Left lobe of liver (tissue), 2 donors: Measurements from ENCODE around the gene CMTM8. TPM values are rescaled to one million over a fixed set of nuclear protein-coding genes. Genes with fewer than 3 reads are reported as not detected.
"Not testable (repeated sequence)": the region's sequence is repeated elsewhere in the genome, so short reads cannot be mapped to it uniquely, and the experiment has no call there.

Experiments
- ATAC-seq: fragments of 200-7000 bp; cut with Tn5 transposase; one replicate; pipeline ENCODE4 v1.9.1; 2020; ENCODE audit warnings: mild to moderate bottlenecking, moderate library complexity
- DNase-seq: peaks from one replicate; pipeline ENCODE4 v3.0.0-alpha.2; 2020; ENCODE audit warnings: low spot score
- total RNA-seq: library from RNA; stranded (reverse); gene quantifications from one replicate; pipeline ENCODE4 v1.2.1, GENCODE V29; 2021
- donor health status: DM: no; HTN: no; CAD: no; lungs with moderate emphysema.
- donor health status: DM: no; HTN: yes; CAD: no.

CMTM8 gene
- 17.1 TPM for total RNA-seq

- peak; percentile 81 for ATAC-seq
These were observed at the start of gene CMTM8 for GRCh38 chr3:32238453-32239306. Gene CMTM8 (plus strand): TSS chr3:32238680. CDS start chr3:32238973, 293 bp downstream.

GRCh38 chr3:32189693-32190092, 48.8 kb upstream of the CMTM8 start:
- DNase-seq: no peak
- no peak for ATAC-seq

More at GRCh38 chr3:32238453-32239306, at the start of gene CMTM8:
- DNase-seq: peak; percentile 83

GRCh38 chr3:32190556-32190955, 47.9 kb upstream of the CMTM8 start:
- DNase-seq, ATAC-seq: not testable (repeated sequence)

- ATAC-seq: no peak
These were observed 45.4 kb upstream of the CMTM8 start for GRCh38 chr3:32193101-32193500.

GRCh38 chr3:32194653-32195052, 43.8 kb upstream of the CMTM8 start:
- no peak for DNase-seq
- ATAC-seq: no peak

More at GRCh38 chr3:32193101-32193500, 45.4 kb upstream of the CMTM8 start:
- no peak for DNase-seq

- ATAC-seq (no peak), DNase-seq (no peak)
These were observed 42.4 kb upstream of the CMTM8 start for GRCh38 chr3:32195995-32196540.

GRCh38 chr3:32197991-32198390, 40.5 kb upstream of the CMTM8 start:
- DNase-seq: no peak
- no peak for ATAC-seq

- no peak for DNase-seq
- no peak for ATAC-seq
These were observed 39.8 kb upstream of the CMTM8 start for GRCh38 chr3:32198714-32199113.

GRCh38 chr3:32200490-32200889, 38.0 kb upstream of the CMTM8 start:
- ATAC-seq (no peak), DNase-seq (no peak)

- ATAC-seq: peak; percentile 29
- no peak for DNase-seq
These were observed 37.3 kb upstream of the CMTM8 start for GRCh38 chr3:32200992-32201758.

GRCh38 chr3:32202496-32202895, 36.0 kb upstream of the CMTM8 start:
- DNase-seq (no peak), ATAC-seq (peak; percentile 48)

- DNase-seq: no peak
- ATAC-seq: no peak
These were observed 34.6 kb upstream of the CMTM8 start for GRCh38 chr3:32203854-32204253.

- DNase-seq (no peak), ATAC-seq (no peak)
These were observed 30.0 kb upstream of the CMTM8 start for GRCh38 chr3:32208447-32208846.

- DNase-seq (no peak), ATAC-seq (peak; percentile 7)
These were observed 23.3 kb upstream of the CMTM8 start for GRCh38 chr3:32215185-32215584.

- DNase-seq: peak; percentile 90
- ATAC-seq: peak; percentile 90
These were observed 22.2 kb upstream of the CMTM8 start for GRCh38 chr3:32216172-32216783.

GRCh38 chr3:32217339-32217738, 21.1 kb upstream of the CMTM8 start:
- peak; percentile 91 for DNase-seq
- ATAC-seq: peak; percentile 78

GRCh38 chr3:32219537-32219936, 18.9 kb upstream of the CMTM8 start:
- ATAC-seq (no peak), DNase-seq (no peak)

- DNase-seq (no peak), ATAC-seq (no peak)
These were observed 18.5 kb upstream of the CMTM8 start for GRCh38 chr3:32220006-32220405.

- ATAC-seq: no peak
These were observed 15.5 kb upstream of the CMTM8 start for GRCh38 chr3:32222950-32223349.

GRCh38 chr3:32224016-32224516, 14.4 kb upstream of the CMTM8 start:
- no peak for DNase-seq
- no peak for ATAC-seq

More at GRCh38 chr3:32222950-32223349, 15.5 kb upstream of the CMTM8 start:
- no peak for DNase-seq
